MCF 10A (cell line): ENCODE data around the gene PFN1. TPM values are rescaled to one million over a fixed set of nuclear protein-coding genes. Genes with fewer than 3 reads are reported as not detected.

Source experiments
- BruUV-seq: library from RNA; stranded (reverse); fragments of 400-500 nt; replicated peaks from 2 replicates; lab custom pipeline; 2021; lab: Mats Ljungman, UMichigan
- CTCF ChIA-PET: fragments of 300-600 bp; sonication (Branson Sonifier 250); formaldehyde crosslinking; extraction: SDS; loops from one replicate; lab custom pipeline; 2021; ENCODE audit warnings: antibody characterized with exemption, inconsistent platforms; lab: Yijun Ruan, JAX
- POLR2A ChIA-PET: fragments of 300-600, 350-650 bp; sonication (Branson Sonifier 250); formaldehyde crosslinking; extraction: SDS; loops from one replicate; lab custom pipeline; 2020; ENCODE audit warnings: antibody characterized with exemption, inconsistent platforms; lab: Yijun Ruan, JAX
- DNase-seq: peaks from one replicate; pipeline ENCODE4 v3.0.0-alpha.2; 2018; ENCODE audit not compliant: unreplicated experiment
- H3K27ac Mint-ChIP-seq: one replicate; pipeline ENCODE4 v1.8.0; 2022; ENCODE audit warnings: mild to moderate bottlenecking, low read depth, mixed read lengths; ENCODE audit not compliant: unreplicated experiment
- H3K27me3 Mint-ChIP-seq: one replicate; pipeline ENCODE4 v1.8.0; 2022; ENCODE audit warnings: mixed read lengths; ENCODE audit not compliant: insufficient read depth, unreplicated experiment
- H3K36me3 Mint-ChIP-seq: one replicate; pipeline ENCODE4 v1.8.0; 2022; ENCODE audit warnings: mild to moderate bottlenecking, moderate library complexity, mixed read lengths; ENCODE audit not compliant: insufficient read depth, unreplicated experiment
- H3K4me1 Mint-ChIP-seq: one replicate; pipeline ENCODE4 v1.8.0; 2022; ENCODE audit warnings: mixed read lengths; ENCODE audit not compliant: insufficient read depth, unreplicated experiment
- H3K4me3 Mint-ChIP-seq: one replicate; pipeline ENCODE4 v1.8.0; 2022; ENCODE audit warnings: mild to moderate bottlenecking, moderate library complexity, mixed read lengths; ENCODE audit not compliant: unreplicated experiment
- H3K9me3 Mint-ChIP-seq: one replicate; pipeline ENCODE4 v1.8.0; 2022; ENCODE audit warnings: mixed read lengths; ENCODE audit not compliant: unreplicated experiment
- intact Hi-C: fragments of 100-400 bp; cut with micrococcal nuclease; formaldehyde crosslinking; loops from 2 replicates; pipeline ENCODE4 v1.14.1; 2022
- microRNA-seq: library from miRNA; unstranded; fragments of <30 nt; microRNA quantifications from one replicate; pipeline ENCODE4 v1.2.0, GENCODE V29; 2022
- total RNA-seq: library from RNA; stranded (reverse); gene quantifications from 2 replicates; pipeline ENCODE4 v1.2.3, GENCODE V29; 2022
- TF ChIP-seq, protein P1 (sequence below): fragments of 200-600 bp; IDR thresholded peaks from one replicate; pipeline ENCODE4 v1.8.0; 2022; ENCODE audit warnings: antibody characterized with exemption, mild to moderate bottlenecking; ENCODE audit not compliant: unreplicated experiment

PFN1 gene
- total RNA-seq, 1 experiment from 2014 or later, result 1,106 TPM

GRCh38 chr17:4897198-4897687 is 51.1 kb downstream of the PFN1 start:
- no peaks in the 10 kb centered on the region for H3K27me3 Mint-ChIP-seq

GRCh38 chr17:4896332-4897197 is 51.8 kb downstream of the PFN1 start:
- Mint-ChIP-seq H3K4me1 (no peaks in the 10 kb centered on the region), H3K27me3 (no peaks in the 10 kb centered on the region), H3K4me3 (no peak overlapping the region), H3K27ac (no peak overlapping the region), H3K9me3 (no peaks in the 10 kb centered on the region), H3K36me3 (peaks cover 65% of the 10 kb centered on the region)
- DNase-seq, result no peak
- TF ChIP-seq, protein P1, sequence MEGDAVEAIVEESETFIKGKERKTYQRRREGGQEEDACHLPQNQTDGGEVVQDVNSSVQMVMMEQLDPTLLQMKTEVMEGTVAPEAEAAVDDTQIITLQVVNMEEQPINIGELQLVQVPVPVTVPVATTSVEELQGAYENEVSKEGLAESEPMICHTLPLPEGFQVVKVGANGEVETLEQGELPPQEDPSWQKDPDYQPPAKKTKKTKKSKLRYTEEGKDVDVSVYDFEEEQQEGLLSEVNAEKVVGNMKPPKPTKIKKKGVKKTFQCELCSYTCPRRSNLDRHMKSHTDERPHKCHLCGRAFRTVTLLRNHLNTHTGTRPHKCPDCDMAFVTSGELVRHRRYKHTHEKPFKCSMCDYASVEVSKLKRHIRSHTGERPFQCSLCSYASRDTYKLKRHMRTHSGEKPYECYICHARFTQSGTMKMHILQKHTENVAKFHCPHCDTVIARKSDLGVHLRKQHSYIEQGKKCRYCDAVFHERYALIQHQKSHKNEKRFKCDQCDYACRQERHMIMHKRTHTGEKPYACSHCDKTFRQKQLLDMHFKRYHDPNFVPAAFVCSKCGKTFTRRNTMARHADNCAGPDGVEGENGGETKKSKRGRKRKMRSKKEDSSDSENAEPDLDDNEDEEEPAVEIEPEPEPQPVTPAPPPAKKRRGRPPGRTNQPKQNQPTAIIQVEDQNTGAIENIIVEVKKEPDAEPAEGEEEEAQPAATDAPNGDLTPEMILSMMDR, result no peak
- ChIA-PET POLR2A (interaction anchor here (1.5 kb wide), 1 partner anchor 106 kb away, joined by 5 read pairs; no protein-coding TSS in a partner anchor), CTCF (interaction anchor here (0.6 to 1.1 kb wide), 2 partner anchors 109 to 160 kb away, joined by 3 read pairs; no protein-coding TSS in a partner anchor)
- intact Hi-C loops, result no loop called here
- BruUV-seq, result no TSS peak

More at GRCh38 chr17:4897198-4897687, 51.1 kb downstream of the PFN1 start:
- no TSS peak for BruUV-seq
- Mint-ChIP-seq H3K9me3 (no peaks in the 10 kb centered on the region), H3K4me1 (peaks cover 2% of the 10 kb centered on the region), H3K27ac (no peak overlapping the region), H3K4me3 (no peak overlapping the region), H3K36me3 (peaks cover 58% of the 10 kb centered on the region)
- POLR2A ChIA-PET, result interaction anchor here (0.6 to 1.5 kb wide), 2 partner anchors 73 to 107 kb away, joined by 3 to 5 read pairs; no protein-coding TSS in a partner anchor
- intact Hi-C loops, result no loop called here
- DNase-seq, result no peak
- CTCF ChIA-PET, result interaction anchor here (0.6 to 1.1 kb wide), 2 partner anchors 109 to 159 kb away, joined by 3 read pairs; no protein-coding TSS in a partner anchor
- TF ChIP-seq, protein P1, result no peak

DNA sequence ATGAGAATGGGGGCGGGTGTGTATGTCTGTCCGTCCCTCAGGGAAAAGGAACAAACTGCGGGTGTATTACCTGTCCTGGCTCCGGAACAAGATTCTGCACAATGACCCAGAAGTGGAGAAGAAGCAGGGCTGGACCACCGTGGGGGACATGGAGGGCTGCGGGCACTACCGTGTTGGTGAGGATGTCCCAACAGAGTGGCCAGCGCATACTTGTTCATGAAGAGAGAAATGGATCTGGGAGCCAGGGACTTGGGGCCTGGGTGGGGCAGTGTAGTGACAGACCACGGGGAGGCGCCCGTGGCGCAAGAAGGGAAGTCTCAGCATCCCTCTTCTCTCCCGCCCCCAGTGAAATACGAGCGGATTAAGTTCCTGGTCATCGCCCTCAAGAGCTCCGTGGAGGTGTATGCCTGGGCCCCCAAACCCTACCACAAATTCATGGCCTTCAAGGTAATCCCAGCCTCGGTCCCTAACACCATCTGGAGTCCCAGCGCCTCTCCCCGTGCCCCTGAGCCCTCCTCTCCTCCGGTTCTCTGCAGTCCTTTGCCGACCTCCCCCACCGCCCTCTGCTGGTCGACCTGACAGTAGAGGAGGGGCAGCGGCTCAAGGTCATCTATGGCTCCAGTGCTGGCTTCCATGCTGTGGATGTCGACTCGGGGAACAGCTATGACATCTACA is 52.5 kb downstream of the PFN1 start:
- TF ChIP-seq, protein P1, result no peak
- Mint-ChIP-seq H3K27ac (no peak overlapping the region), H3K4me1 (no peaks in the 10 kb centered on the region), H3K4me3 (no peak overlapping the region), H3K9me3 (no peaks in the 10 kb centered on the region), H3K36me3 (peaks cover 71% of the 10 kb centered on the region), H3K27me3 (no peaks in the 10 kb centered on the region)
- CTCF ChIA-PET, result interaction anchor here (0.7 kb wide), 1 partner anchor 106 kb away, joined by 3 read pairs; no protein-coding TSS in a partner anchor
- intact Hi-C loops, result no loop called here
- DNase-seq, result no peak
- POLR2A ChIA-PET, result interaction anchor here (1.5 kb wide), 1 partner anchor 105 kb away, joined by 5 read pairs; no protein-coding TSS in a partner anchor
- TSS peak; percentile 52 for BruUV-seq

Small RNAs within 50 kb of the gene (microRNA-seq; reads per million reads assigned to microRNA genes)
- gene MIR6864 (not detected), gene MIR6865 (not detected)

Other genes with a start within 250 kb of the PFN1 start
- 63.9 and 74.8 TPM in 2 replicates for gene PELP1, start 244.4 kb downstream of the PFN1 start, total RNA-seq
- 20.7 and 25.1 TPM in 2 replicates for gene ARRB2, start 237.9 kb downstream of the PFN1 start, total RNA-seq
- 15.2 and 15.8 TPM in 2 replicates for gene MED11, start 217.1 kb downstream of the PFN1 start, total RNA-seq
- 1.3 and 1.8 TPM in 2 replicates for gene ZMYND15, start 208.7 kb downstream of the PFN1 start, total RNA-seq
- gene CXCL16, start 208.6 kb downstream of the PFN1 start, total RNA-seq, result 16.7 and 20.6 TPM in 2 replicates
- gene TM4SF5, start 176.6 kb downstream of the PFN1 start, total RNA-seq, result not detected in 2 replicates
- gene VMO1, start 162.2 kb downstream of the PFN1 start, total RNA-seq, result 0.77 and 1.1 TPM in 2 replicates
- gene GLTPD2, start 159.6 kb downstream of the PFN1 start, total RNA-seq, result not detected in 2 replicates
- 169 and 182 TPM in 2 replicates for gene PSMB6, start 152.4 kb downstream of the PFN1 start, total RNA-seq
- 27.6 and 31.7 TPM in 2 replicates for gene PLD2, start 141.4 kb downstream of the PFN1 start, total RNA-seq
- 106 and 124 TPM in 2 replicates for gene MINK1, start 115.2 kb downstream of the PFN1 start, total RNA-seq
- gene C17orf107, start 49.0 kb downstream of the PFN1 start, total RNA-seq, result 3.6 and 4.3 TPM in 2 replicates
- not detected in 2 replicates for gene CHRNE, start 45.4 kb downstream of the PFN1 start, total RNA-seq
- not detected in 2 replicates for gene GP1BA, start 16.3 kb downstream of the PFN1 start, total RNA-seq
- 46.8 and 54.5 TPM in 2 replicates for gene SLC25A11, start 8.5 kb downstream of the PFN1 start, total RNA-seq
- 100.0 and 109 TPM in 2 replicates for gene RNF167, start 8.3 kb downstream of the PFN1 start, total RNA-seq
- gene ENO3, start 2.6 kb upstream of the PFN1 start, total RNA-seq, result 19.0 and 20.2 TPM in 2 replicates
- gene SPAG7, start 19.3 kb upstream of the PFN1 start, total RNA-seq, result 112 and 151 TPM in 2 replicates
- 126 and 154 TPM in 2 replicates for gene CAMTA2, start 39.1 kb upstream of the PFN1 start, total RNA-seq
- gene INCA1, start 49.0 kb upstream of the PFN1 start, total RNA-seq, result 0.44 and 0.49 TPM in 2 replicates
- 84.8 and 100 TPM in 2 replicates for gene KIF1C, start 49.4 kb upstream of the PFN1 start, total RNA-seq
- not detected in 2 replicates for gene SLC52A1, start 86.9 kb upstream of the PFN1 start, total RNA-seq
- gene ZFP3, start 129.9 kb upstream of the PFN1 start, total RNA-seq, result not detected in 2 replicates
- 8.8 and 11.6 TPM in 2 replicates for gene ZNF232, start 163.3 kb upstream of the PFN1 start, total RNA-seq
- 0.10 TPM in 1 of 2 replicates, not detected in the other for gene USP6, start 167.5 kb upstream of the PFN1 start, total RNA-seq
- gene ZNF594, start 243.3 kb upstream of the PFN1 start, total RNA-seq, result 1.9 TPM in 2 replicates